MM.1S (cell line): ENCODE measurements around the gene MFSD6.

Experiments
- EZH2phosphoT487 ChIP-seq: fragments of 300-600 bp; sonication (generic); IDR thresholded peaks from 2 replicates; pipeline ENCODE4 v1.6.1; 2018; ENCODE audit warnings: antibody characterized with exemption, low read length
- TF ChIP-seq, protein P1 (sequence below): fragments of 300-600 bp; sonication (generic); IDR thresholded peaks from 2 replicates; pipeline ENCODE4 v1.5.1; 2016; ENCODE audit warnings: antibody characterized with exemption, low read length, mixed read lengths

DNA sequence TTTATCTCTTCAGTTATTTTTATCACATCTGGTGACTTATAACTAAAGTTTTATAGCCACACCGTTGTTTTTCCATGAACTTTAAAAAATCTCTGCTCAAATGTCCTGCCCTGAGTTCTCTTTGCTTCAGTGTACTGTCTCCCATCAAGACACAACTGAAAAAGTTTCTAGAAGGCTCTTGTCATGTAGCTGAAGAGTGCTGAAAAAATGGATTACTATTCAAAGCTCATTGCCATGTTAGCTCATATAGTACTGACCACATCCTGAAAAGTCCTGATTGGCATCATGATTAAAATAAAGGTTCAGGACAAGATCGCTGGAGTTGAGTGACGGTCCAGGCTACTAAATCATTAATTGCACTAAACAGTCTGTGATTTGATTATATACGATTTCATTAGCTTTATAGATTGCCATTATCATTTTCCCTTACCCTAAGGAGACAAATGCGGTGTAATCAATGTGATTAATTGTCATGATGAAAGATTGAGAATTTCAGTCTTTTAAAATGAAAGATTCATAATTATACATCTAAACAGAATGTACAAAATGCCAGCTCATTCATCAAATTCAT is 62.2 kb downstream of the MFSD6 start:
- TF ChIP-seq EZH2phosphoT487: no peak
- TF ChIP-seq, protein P1, sequence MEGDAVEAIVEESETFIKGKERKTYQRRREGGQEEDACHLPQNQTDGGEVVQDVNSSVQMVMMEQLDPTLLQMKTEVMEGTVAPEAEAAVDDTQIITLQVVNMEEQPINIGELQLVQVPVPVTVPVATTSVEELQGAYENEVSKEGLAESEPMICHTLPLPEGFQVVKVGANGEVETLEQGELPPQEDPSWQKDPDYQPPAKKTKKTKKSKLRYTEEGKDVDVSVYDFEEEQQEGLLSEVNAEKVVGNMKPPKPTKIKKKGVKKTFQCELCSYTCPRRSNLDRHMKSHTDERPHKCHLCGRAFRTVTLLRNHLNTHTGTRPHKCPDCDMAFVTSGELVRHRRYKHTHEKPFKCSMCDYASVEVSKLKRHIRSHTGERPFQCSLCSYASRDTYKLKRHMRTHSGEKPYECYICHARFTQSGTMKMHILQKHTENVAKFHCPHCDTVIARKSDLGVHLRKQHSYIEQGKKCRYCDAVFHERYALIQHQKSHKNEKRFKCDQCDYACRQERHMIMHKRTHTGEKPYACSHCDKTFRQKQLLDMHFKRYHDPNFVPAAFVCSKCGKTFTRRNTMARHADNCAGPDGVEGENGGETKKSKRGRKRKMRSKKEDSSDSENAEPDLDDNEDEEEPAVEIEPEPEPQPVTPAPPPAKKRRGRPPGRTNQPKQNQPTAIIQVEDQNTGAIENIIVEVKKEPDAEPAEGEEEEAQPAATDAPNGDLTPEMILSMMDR: no peak
